SK-N-MC (cell line): ENCODE results near the gene OR6C65.

ENCODE experiments used
- FOXP2 ChIP-seq: optimal IDR thresholded peaks from 2 replicates; pipeline ENCODE3; 2011; ENCODE audit warnings: mild to moderate bottlenecking, moderate library complexity; ENCODE audit not compliant: insufficient read depth; ENCODE audit errors: extremely low read length, control extremely low read depth
- POLR2AphosphoS5 ChIP-seq: IDR thresholded peaks from 2 replicates; pipeline ENCODE4 v1.6.1; 2012; ENCODE audit warnings: mild to moderate bottlenecking, low read depth, low read length, borderline replicate concordance

DNA sequence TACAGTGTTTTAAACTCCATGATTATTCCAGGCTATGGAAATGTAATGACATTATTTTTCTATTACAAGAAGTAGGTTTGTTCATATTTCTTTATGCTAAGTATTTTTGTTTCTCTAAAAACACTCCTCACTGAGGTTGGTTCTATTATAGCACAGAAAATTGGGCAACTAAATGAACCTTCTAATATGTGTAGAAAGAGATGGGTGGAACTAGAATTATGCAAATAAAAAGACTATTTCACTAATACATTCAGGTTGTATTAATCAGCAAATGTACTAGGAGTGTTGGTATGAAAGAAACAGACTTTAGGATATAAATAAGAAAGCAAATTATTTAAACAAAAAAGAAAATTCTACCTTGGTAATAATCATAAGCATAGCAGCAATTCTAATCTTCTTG is 48.5 kb downstream of the OR6C65 start:
- no peak for TF ChIP-seq POLR2AphosphoS5
- TF ChIP-seq FOXP2: no peak
